T-cell (primary cell): ENCODE data around the gene EXT2. TPM values are rescaled to one million over a fixed set of nuclear protein-coding genes. Genes with fewer than 3 reads are reported as not detected.

Source experiments
- ATAC-seq, 4 experiments: fragments of 200-7000 bp in 3 of 4; fragments of 150-1000 bp in 1 of 4; cut with Tn5 transposase; replicated peaks in 1 of 4; 1 replicate in 3 of 4; 2 replicates in 1 of 4; pipeline ENCODE4 v1.10.0; 2021; ENCODE audit warnings: moderate library complexity in 3 of 4, mild to moderate bottlenecking in 2 of 4, moderate number of reproducible peaks in 1 of 4
- CTCF ChIA-PET, 2 donors: fragments of 300-600 bp; sonication (Branson Sonifier 250); formaldehyde crosslinking; loops; one replicate each; lab custom pipeline; 2022; ENCODE audit warnings: antibody characterized with exemption in 2 of 2; lab: Charles Lee
- POLR2A ChIA-PET, 2 donors: fragments of 300-600 bp; sonication (Branson Sonifier 250); formaldehyde crosslinking; loops; one replicate each; lab custom pipeline; 2022; ENCODE audit warnings: antibody characterized with exemption in 2 of 2; lab: Charles Lee
- DNase-seq, 35 experiments: peaks; one replicate each; pipeline versions ENCODE4 v3.0.0 to v3.0.0-alpha.2; 2013 to 2023
- H3K27ac ChIP-seq: one replicate; pipeline ENCODE4 v1.5.1; 2013; ENCODE audit warnings: low read length
- H3K27me3 ChIP-seq, 2 experiments: replicated peaks in 1 of 2; 1 replicate in 1 of 2; 2 replicates in 1 of 2; pipeline versions ENCODE4 v1.6.1 to v1.7.0; 2013; ENCODE audit warnings: low read length in 1 of 2, mixed read lengths in 1 of 2; ENCODE audit not compliant: control insufficient read depth in 2 of 2, insufficient read depth in 2 of 2; ENCODE audit errors: extremely low read depth in 1 of 2
- H3K36me3 ChIP-seq, 2 donors: 1 replicate in 1 of 2; 2 replicates in 1 of 2; pipeline versions ENCODE4 v1.6.1 to v1.7.0; 2013; ENCODE audit warnings: low read length in 1 of 2; ENCODE audit not compliant: control insufficient read depth in 2 of 2, insufficient read depth in 1 of 2; ENCODE audit errors: extremely low read depth in 1 of 2
- H3K4me1 ChIP-seq, 2 experiments: 1 replicate in 1 of 2; 2 replicates in 1 of 2; pipeline versions ENCODE4 v1.6.1 to v1.7.0; 2013; ENCODE audit warnings: low read length in 2 of 2, mixed read lengths in 1 of 2; ENCODE audit not compliant: insufficient read depth in 2 of 2, control insufficient read depth in 1 of 2; ENCODE audit errors: extremely low read depth in 1 of 2
- H3K4me3 ChIP-seq, 2 donors: 1 replicate in 1 of 2; 2 replicates in 1 of 2; pipeline versions ENCODE4 v1.5.1 to v1.7.0; 2013; ENCODE audit warnings: mild to moderate bottlenecking in 2 of 2, low read length in 1 of 2, moderate library complexity in 1 of 2; ENCODE audit not compliant: control insufficient read depth in 1 of 2; ENCODE audit errors: extremely low read depth in 1 of 2
- H3K9me3 ChIP-seq: 2 replicates; pipeline ENCODE4 v1.7.0; 2013
- H3K27ac Mint-ChIP-seq, 2 donors: one replicate each; pipeline ENCODE4 v1.8.0; 2020 to 2021; ENCODE audit warnings: mild to moderate bottlenecking in 2 of 2, mixed read lengths in 2 of 2
- H3K27me3 Mint-ChIP-seq, 2 donors: one replicate each; pipeline ENCODE4 v1.8.0; 2021 to 2022; ENCODE audit warnings: mixed read lengths in 2 of 2
- H3K36me3 Mint-ChIP-seq: one replicate; pipeline ENCODE4 v1.8.0; 2021; ENCODE audit warnings: mixed read lengths
- H3K4me1 Mint-ChIP-seq, 3 donors: one replicate each; pipeline ENCODE4 v1.8.0; 2020 to 2022; ENCODE audit warnings: mixed read lengths in 3 of 3, mild to moderate bottlenecking in 1 of 3
- H3K4me3 Mint-ChIP-seq, 3 donors: one replicate each; pipeline ENCODE4 v1.8.0; 2020 to 2022; ENCODE audit warnings: mild to moderate bottlenecking in 3 of 3, mixed read lengths in 3 of 3, moderate library complexity in 3 of 3
- H3K9me3 Mint-ChIP-seq, 3 donors: one replicate each; pipeline ENCODE4 v1.8.0; 2020 to 2022; ENCODE audit warnings: mixed read lengths in 3 of 3
- WGBS: methylation state at CpG from one replicate; pipeline ENCODE4 v1.1.5; 2013; ENCODE audit warnings: missing lambda C conversion rate; ENCODE audit not compliant: insufficient coverage; 5-methylcytosine and 5-hydroxymethylcytosine counted together
- total RNA-seq, 35 experiments: library from RNA in 6 of 35; stranded (reverse) in 6 of 35; fragments of 120-200 nt in 1 of 35; gene quantifications; one replicate each; pipeline versions ENCODE4 v1.2.1 to v1.2.4 and lab custom pipeline; 2013 to 2026

Gene EXT2
- total RNA-seq, 5 donors from 2014 or later (not counting 1 experiment from before 2014, with no cell fraction given) = 24.8 to 30.5 (median 26.6) TPM

- Mint-ChIP-seq H3K9me3 (no peaks in the 10 kb centered on the region), H3K27me3 (no peaks in the 10 kb centered on the region), H3K27ac (no peak overlapping the region), H3K36me3 (peaks cover 61% of the 10 kb centered on the region), H3K4me3 (no peak overlapping the region), H3K4me1 (peaks cover 12 to 24% (median 18%) of the 10 kb centered on the region in 3 donors)
- DNase-seq = no peak
- ATAC-seq = no peak
- Histone ChIP-seq H3K36me3 (no peaks in the 10 kb centered on the region), H3K4me1 (no peaks in the 10 kb centered on the region), H3K27ac (no peak overlapping the region), H3K27me3 (no peaks in the 10 kb centered on the region), H3K9me3 (no peaks in the 10 kb centered on the region), H3K4me3 (no peak overlapping the region)
- ChIA-PET POLR2A (no interaction called here), CTCF (no interaction called here)
Measured at GRCh38 chr11:44223238-44223637, 127.8 kb downstream of the EXT2 start.

- Histone ChIP-seq H3K27me3 (no peaks in the 10 kb centered on the region), H3K9me3 (no peaks in the 10 kb centered on the region), H3K27ac (no peak overlapping the region), H3K4me1 (no peaks in the 10 kb centered on the region), H3K36me3 (no peaks in the 10 kb centered on the region), H3K4me3 (no peak overlapping the region)
- ATAC-seq = no peak
- POLR2A ChIA-PET = no interaction called here
- Mint-ChIP-seq H3K4me3 (no peak overlapping the region), H3K4me1 (peaks cover 12 to 24% (median 18%) of the 10 kb centered on the region in 3 donors), H3K9me3 (no peaks in the 10 kb centered on the region), H3K36me3 (peaks cover 54% of the 10 kb centered on the region), H3K27ac (peak overlapping the region in 1 of 2 donors; percentile 41), H3K27me3 (no peaks in the 10 kb centered on the region)
- no peak for DNase-seq
- WGBS = 88% methylated on average over 1 of the region's 3 CpGs
- CTCF ChIA-PET = no interaction called here
Measured at GRCh38 chr11:44224867-44225501, 129.5 kb downstream of the EXT2 start.

- H3K36me3 Mint-ChIP-seq = peaks cover 53% of the 10 kb centered on the region
- Histone ChIP-seq H3K27me3 (no peaks in the 10 kb centered on the region), H3K36me3 (no peaks in the 10 kb centered on the region), H3K4me1 (no peaks in the 10 kb centered on the region), H3K9me3 (no peaks in the 10 kb centered on the region), H3K4me3 (no peak overlapping the region), H3K27ac (no peak overlapping the region)
- ChIA-PET POLR2A (no interaction called here), CTCF (no interaction called here)
- H3K4me1 Mint-ChIP-seq = peaks cover 12 to 24% (median 18%) of the 10 kb centered on the region in 3 donors
- H3K27me3 Mint-ChIP-seq = no peaks in the 10 kb centered on the region
- H3K9me3 Mint-ChIP-seq = no peaks in the 10 kb centered on the region
- whole genome bisulfite sequencing = 85% methylated on average over 2 of the region's 2 CpGs
- no peak for ATAC-seq
- H3K4me3 Mint-ChIP-seq = no peak overlapping the region
- H3K27ac Mint-ChIP-seq = no peak overlapping the region
- DNase-seq = no peak
Measured at GRCh38 chr11:44226490-44226889, 131.0 kb downstream of the EXT2 start.

GRCh38 chr11:44226945-44227344 is 131.5 kb downstream of the EXT2 start:
- Mint-ChIP-seq H3K36me3 (peaks cover 52% of the 10 kb centered on the region), H3K27ac (no peak overlapping the region), H3K27me3 (no peaks in the 10 kb centered on the region), H3K4me1 (peaks cover 12 to 24% (median 18%) of the 10 kb centered on the region in 3 donors), H3K9me3 (no peaks in the 10 kb centered on the region), H3K4me3 (no peak overlapping the region)
- ATAC-seq (no peak), DNase-seq (no peak)
- Histone ChIP-seq H3K4me1 (no peaks in the 10 kb centered on the region), H3K4me3 (no peak overlapping the region), H3K27me3 (no peaks in the 10 kb centered on the region), H3K27ac (no peak overlapping the region), H3K9me3 (no peaks in the 10 kb centered on the region), H3K36me3 (no peaks in the 10 kb centered on the region)
- ChIA-PET POLR2A (no interaction called here), CTCF (no interaction called here)
- WGBS = 20% methylated on average over 2 of the region's 4 CpGs

- no peak for ATAC-seq
- ChIA-PET POLR2A (no interaction called here), CTCF (no interaction called here)
- H3K4me3 ChIP-seq = no peak overlapping the region
- whole genome bisulfite sequencing = 96% methylated on average over 5 of the region's 6 CpGs
- no peaks in the 10 kb centered on the region for H3K27me3 Mint-ChIP-seq
- DNase-seq = no peak
- H3K36me3 Mint-ChIP-seq = peaks cover 50% of the 10 kb centered on the region
- H3K4me1 ChIP-seq = no peaks in the 10 kb centered on the region
- H3K9me3 Mint-ChIP-seq = no peaks in the 10 kb centered on the region
- peaks cover 12 to 24% (median 18%) of the 10 kb centered on the region in 3 donors for H3K4me1 Mint-ChIP-seq
- H3K36me3 ChIP-seq = peaks cover 0 to 4% of the 10 kb centered on the region in 2 donors
- no peak overlapping the region for H3K27ac Mint-ChIP-seq
- H3K9me3 ChIP-seq = no peaks in the 10 kb centered on the region
- H3K27me3 ChIP-seq = no peaks in the 10 kb centered on the region
- H3K27ac ChIP-seq = no peak overlapping the region
- no peak overlapping the region for H3K4me3 Mint-ChIP-seq
Measured at GRCh38 chr11:44228379-44228778, 132.9 kb downstream of the EXT2 start.

GRCh38 chr11:44229098-44229497 is 133.6 kb downstream of the EXT2 start:
- Histone ChIP-seq H3K36me3 (peaks cover 0 to 4% of the 10 kb centered on the region in 2 donors), H3K27me3 (no peaks in the 10 kb centered on the region), H3K9me3 (no peaks in the 10 kb centered on the region), H3K27ac (no peak overlapping the region), H3K4me1 (no peaks in the 10 kb centered on the region), H3K4me3 (no peak overlapping the region)
- Mint-ChIP-seq H3K9me3 (no peaks in the 10 kb centered on the region), H3K27me3 (no peaks in the 10 kb centered on the region), H3K27ac (no peak overlapping the region), H3K4me1 (peaks cover 12 to 24% (median 18%) of the 10 kb centered on the region in 3 donors), H3K36me3 (peaks cover 54% of the 10 kb centered on the region), H3K4me3 (no peak overlapping the region)
- ChIA-PET POLR2A (no interaction called here), CTCF (no interaction called here)
- DNase-seq (no peak), ATAC-seq (no peak)
- WGBS = 100% methylated on average over 2 of the region's 4 CpGs
